Activated T-helper 17 cell treated with anti-CD3 and anti-CD28 coated beads, Interleukin-2, amount 50 U/mL, for 72 hours (primary cell): Measurements from ENCODE around the gene MLLT3. TPM values are rescaled to one million over a fixed set of nuclear protein-coding genes. Genes with fewer than 3 reads are reported as not detected.

Source experiments
- ATAC-seq: fragments of 150-1000 bp; cut with Tn5 transposase; replicated peaks from 2 replicates; pipeline ENCODE4 v1.10.0; 2021; ENCODE audit warnings: mild to moderate bottlenecking, moderate library complexity
- H3K27ac Mint-ChIP-seq: one replicate; pipeline ENCODE4 v1.8.0; 2022; ENCODE audit warnings: mixed read lengths
- H3K27me3 Mint-ChIP-seq: one replicate; pipeline ENCODE4 v1.8.0; 2022; ENCODE audit warnings: mixed read lengths
- H3K36me3 Mint-ChIP-seq: one replicate; pipeline ENCODE4 v1.8.0; 2022; ENCODE audit warnings: low read depth, mild to moderate bottlenecking, mixed read lengths
- H3K4me1 Mint-ChIP-seq: one replicate; pipeline ENCODE4 v1.8.0; 2022; ENCODE audit warnings: mixed read lengths
- H3K4me3 Mint-ChIP-seq: one replicate; pipeline ENCODE4 v1.8.0; 2022; ENCODE audit warnings: mild to moderate bottlenecking, mixed read lengths
- H3K9me3 Mint-ChIP-seq: one replicate; pipeline ENCODE4 v1.8.0; 2022; ENCODE audit warnings: mixed read lengths
- total RNA-seq, 2 donors: library from RNA; stranded (reverse); gene quantifications; one replicate each; pipeline ENCODE4 v1.2.3, GENCODE V29; 2022

Gene MLLT3
- total RNA-seq, 2 donors from 2014 or later, result 45.7 to 54.9 TPM

GRCh38 chr9:20490246-20490834 is 132.0 kb downstream of the MLLT3 start:
- no peak for ATAC-seq
- H3K36me3 Mint-ChIP-seq, result no peaks in the 10 kb centered on the region
- peaks cover 4% of the 10 kb centered on the region for H3K9me3 Mint-ChIP-seq
- peaks cover 14% of the 10 kb centered on the region for H3K4me1 Mint-ChIP-seq
- no peak overlapping the region for H3K27ac Mint-ChIP-seq
- H3K4me3 Mint-ChIP-seq, result no peak overlapping the region
- H3K27me3 Mint-ChIP-seq, result no peaks in the 10 kb centered on the region

GRCh38 chr9:20488691-20489090 is 133.6 kb downstream of the MLLT3 start:
- H3K27ac Mint-ChIP-seq, result no peak overlapping the region
- H3K36me3 Mint-ChIP-seq, result peaks cover 4% of the 10 kb centered on the region
- peaks cover 4% of the 10 kb centered on the region for H3K9me3 Mint-ChIP-seq
- H3K27me3 Mint-ChIP-seq, result no peaks in the 10 kb centered on the region
- H3K4me3 Mint-ChIP-seq, result no peak overlapping the region
- H3K4me1 Mint-ChIP-seq, result peaks cover 9% of the 10 kb centered on the region
- ATAC-seq, result no peak

GRCh38 chr9:20486552-20486951 is 135.7 kb downstream of the MLLT3 start:
- no peaks in the 10 kb centered on the region for H3K27me3 Mint-ChIP-seq
- ATAC-seq, result no peak
- H3K4me3 Mint-ChIP-seq, result no peak overlapping the region
- H3K27ac Mint-ChIP-seq, result no peak overlapping the region
- peaks cover 4% of the 10 kb centered on the region for H3K36me3 Mint-ChIP-seq
- peaks cover 11% of the 10 kb centered on the region for H3K4me1 Mint-ChIP-seq
- H3K9me3 Mint-ChIP-seq, result peaks cover 4% of the 10 kb centered on the region

- ATAC-seq, result no peak
- Mint-ChIP-seq H3K27ac (no peak overlapping the region), H3K4me3 (no peak overlapping the region), H3K27me3 (no peaks in the 10 kb centered on the region), H3K36me3 (peaks cover 4% of the 10 kb centered on the region), H3K9me3 (no peaks in the 10 kb centered on the region), H3K4me1 (peaks cover 14% of the 10 kb centered on the region)
Observed at GRCh38 chr9:20481437-20481836, 140.9 kb downstream of the MLLT3 start.

DNA sequence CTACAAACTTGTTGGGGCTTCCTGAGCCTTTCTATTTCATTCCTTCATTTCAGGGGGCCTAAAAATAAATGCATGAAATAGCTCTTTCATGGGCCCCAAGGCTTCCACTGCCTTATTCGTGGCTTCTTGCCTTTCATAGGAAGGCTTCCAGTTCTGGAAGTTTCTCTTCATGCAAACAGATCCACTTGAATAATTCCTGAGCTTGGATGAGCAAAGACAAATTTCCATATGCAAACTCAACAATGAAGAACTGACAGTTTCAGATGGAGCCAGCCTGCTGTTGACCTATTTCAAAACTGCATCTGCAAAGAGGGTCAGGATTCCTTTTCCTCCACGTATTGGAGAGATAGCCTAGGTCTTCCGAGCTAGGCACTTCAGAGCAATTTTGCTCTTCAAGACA is 142.1 kb downstream of the MLLT3 start:
- Mint-ChIP-seq H3K9me3 (no peaks in the 10 kb centered on the region), H3K4me1 (peaks cover 14% of the 10 kb centered on the region), H3K27me3 (no peaks in the 10 kb centered on the region), H3K36me3 (peaks cover 4% of the 10 kb centered on the region), H3K4me3 (no peak overlapping the region), H3K27ac (no peak overlapping the region)
- no peak for ATAC-seq

GRCh38 chr9:20479419-20480155 is 142.7 kb downstream of the MLLT3 start:
- peak; percentile 12 for ATAC-seq
- Mint-ChIP-seq H3K9me3 (no peaks in the 10 kb centered on the region), H3K4me1 (peaks cover 14% of the 10 kb centered on the region), H3K4me3 (no peak overlapping the region), H3K27ac (peak overlapping the region; percentile 1), H3K27me3 (no peaks in the 10 kb centered on the region), H3K36me3 (peaks cover 3% of the 10 kb centered on the region)

DNA sequence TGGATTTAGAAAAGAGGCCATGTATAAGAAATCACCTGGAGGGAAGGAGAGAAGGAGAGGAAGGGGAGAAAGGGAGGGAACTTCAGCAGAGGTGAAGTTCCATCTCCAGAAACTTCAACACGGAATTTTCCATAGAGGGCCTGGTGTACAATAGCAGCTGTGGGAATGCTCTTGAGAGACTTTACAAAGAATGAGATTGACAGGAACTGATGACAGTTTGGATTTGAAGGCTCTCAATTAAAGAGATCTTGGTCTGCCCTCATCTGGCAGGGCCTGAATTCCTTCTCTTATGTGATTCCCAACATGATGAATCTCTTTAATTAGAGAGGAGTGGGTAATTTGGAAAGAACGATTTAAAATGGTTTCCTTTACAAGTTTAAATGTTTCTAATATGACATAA is 143.5 kb downstream of the MLLT3 start:
- Mint-ChIP-seq H3K27ac (peak overlapping the region; percentile 1), H3K36me3 (no peaks in the 10 kb centered on the region), H3K4me3 (no peak overlapping the region), H3K27me3 (no peaks in the 10 kb centered on the region), H3K9me3 (no peaks in the 10 kb centered on the region), H3K4me1 (peaks cover 14% of the 10 kb centered on the region)
- no peak for ATAC-seq

DNA sequence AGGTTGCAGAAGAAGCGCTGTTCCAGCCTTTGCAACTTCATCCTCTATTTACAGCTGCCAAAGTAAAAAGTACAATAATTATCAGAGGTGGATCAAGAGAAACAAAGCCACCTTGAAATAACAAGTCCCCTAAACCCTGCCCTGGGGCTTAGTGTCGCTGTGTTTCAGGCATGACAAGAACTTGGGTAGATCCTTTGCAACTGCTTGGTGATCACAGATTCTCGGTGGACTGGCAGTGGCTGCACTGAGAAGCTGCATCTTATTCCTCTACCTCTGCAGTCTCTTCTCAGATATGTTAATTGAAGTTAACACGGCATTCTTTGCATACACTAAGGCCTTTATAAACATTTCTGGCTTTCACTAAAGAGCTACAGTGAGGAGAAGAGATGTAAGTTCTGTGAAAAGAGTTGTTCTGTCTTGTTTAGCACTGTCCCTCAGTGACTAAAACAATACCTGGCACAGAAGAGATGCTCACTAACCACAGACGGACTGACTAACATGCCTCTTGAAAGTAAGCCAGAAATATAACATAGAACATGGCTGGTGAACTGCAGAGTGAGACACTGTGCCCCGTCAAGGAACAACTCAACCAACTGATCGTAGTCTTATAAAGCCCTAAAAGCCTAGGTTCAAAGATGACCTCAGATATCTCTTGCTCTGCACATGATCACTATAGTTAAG is 144.2 kb downstream of the MLLT3 start:
- peaks cover 14% of the 10 kb centered on the region for H3K4me1 Mint-ChIP-seq
- no peaks in the 10 kb centered on the region for H3K9me3 Mint-ChIP-seq
- H3K27ac Mint-ChIP-seq, result peak overlapping the region; percentile 1
- peak; percentile 83 for ATAC-seq
- H3K4me3 Mint-ChIP-seq, result no peak overlapping the region
- no peaks in the 10 kb centered on the region for H3K27me3 Mint-ChIP-seq
- H3K36me3 Mint-ChIP-seq, result no peaks in the 10 kb centered on the region

- Mint-ChIP-seq H3K36me3 (no peaks in the 10 kb centered on the region), H3K9me3 (no peaks in the 10 kb centered on the region), H3K27ac (no peak overlapping the region), H3K4me3 (no peak overlapping the region), H3K4me1 (peaks cover 14% of the 10 kb centered on the region), H3K27me3 (no peaks in the 10 kb centered on the region)
- no peak for ATAC-seq
Observed at GRCh38 chr9:20476912-20477521, 145.3 kb downstream of the MLLT3 start.

DNA sequence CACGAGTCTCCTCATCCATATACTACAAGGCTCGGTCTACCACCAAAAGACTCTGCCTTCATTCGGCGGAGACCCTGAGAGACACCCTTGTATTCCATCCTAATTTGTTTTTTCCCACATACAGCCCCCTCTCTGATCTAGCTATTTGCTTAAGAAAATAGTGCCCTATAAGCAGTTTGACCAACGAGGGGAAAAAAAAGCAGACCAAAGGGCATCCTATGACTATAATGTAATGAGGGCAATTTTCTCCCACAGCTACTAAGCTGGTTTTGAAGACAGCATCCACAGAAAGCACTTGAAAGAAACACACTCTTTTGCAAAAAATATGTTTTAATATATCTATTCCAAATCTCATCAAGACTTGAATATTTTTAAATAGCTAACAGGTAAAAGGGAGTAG is 147.8 kb downstream of the MLLT3 start:
- Mint-ChIP-seq H3K9me3 (no peaks in the 10 kb centered on the region), H3K4me3 (no peak overlapping the region), H3K27me3 (no peaks in the 10 kb centered on the region), H3K4me1 (peaks cover 5% of the 10 kb centered on the region), H3K27ac (no peak overlapping the region), H3K36me3 (no peaks in the 10 kb centered on the region)
- ATAC-seq, result no peak

DNA sequence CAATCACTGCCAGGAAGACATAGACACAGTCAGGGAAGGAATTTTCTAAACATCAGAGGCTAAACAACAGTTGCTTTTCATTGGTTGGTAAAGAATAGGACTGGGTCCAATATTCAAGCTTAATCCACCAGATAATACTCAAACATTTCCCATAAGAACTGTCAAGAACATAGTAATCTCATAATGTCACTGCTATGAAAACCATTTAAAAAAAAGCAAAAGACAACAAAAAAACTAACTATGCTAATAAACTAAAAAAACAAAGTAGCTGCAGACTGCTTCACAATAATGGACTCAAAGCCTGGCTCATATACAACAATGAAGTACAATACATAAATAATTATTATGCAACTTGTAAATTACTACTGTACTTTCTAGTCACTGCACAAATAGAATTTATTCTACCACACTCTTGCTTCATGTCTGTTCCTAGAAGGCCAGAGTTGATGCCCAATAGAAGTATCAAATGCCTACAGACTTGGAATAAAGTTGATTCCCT is 148.7 kb downstream of the MLLT3 start:
- Mint-ChIP-seq H3K4me3 (no peak overlapping the region), H3K4me1 (peaks cover 9% of the 10 kb centered on the region), H3K36me3 (no peaks in the 10 kb centered on the region), H3K27ac (no peak overlapping the region), H3K27me3 (no peaks in the 10 kb centered on the region), H3K9me3 (no peaks in the 10 kb centered on the region)
- ATAC-seq, result no peak

- H3K36me3 Mint-ChIP-seq, result no peaks in the 10 kb centered on the region
- no peak for ATAC-seq
- no peak overlapping the region for H3K4me3 Mint-ChIP-seq
- H3K4me1 Mint-ChIP-seq, result peaks cover 4% of the 10 kb centered on the region
- no peaks in the 10 kb centered on the region for H3K9me3 Mint-ChIP-seq
- no peak overlapping the region for H3K27ac Mint-ChIP-seq
- no peaks in the 10 kb centered on the region for H3K27me3 Mint-ChIP-seq
Observed at GRCh38 chr9:20472342-20473045, 149.8 kb downstream of the MLLT3 start.

DNA sequence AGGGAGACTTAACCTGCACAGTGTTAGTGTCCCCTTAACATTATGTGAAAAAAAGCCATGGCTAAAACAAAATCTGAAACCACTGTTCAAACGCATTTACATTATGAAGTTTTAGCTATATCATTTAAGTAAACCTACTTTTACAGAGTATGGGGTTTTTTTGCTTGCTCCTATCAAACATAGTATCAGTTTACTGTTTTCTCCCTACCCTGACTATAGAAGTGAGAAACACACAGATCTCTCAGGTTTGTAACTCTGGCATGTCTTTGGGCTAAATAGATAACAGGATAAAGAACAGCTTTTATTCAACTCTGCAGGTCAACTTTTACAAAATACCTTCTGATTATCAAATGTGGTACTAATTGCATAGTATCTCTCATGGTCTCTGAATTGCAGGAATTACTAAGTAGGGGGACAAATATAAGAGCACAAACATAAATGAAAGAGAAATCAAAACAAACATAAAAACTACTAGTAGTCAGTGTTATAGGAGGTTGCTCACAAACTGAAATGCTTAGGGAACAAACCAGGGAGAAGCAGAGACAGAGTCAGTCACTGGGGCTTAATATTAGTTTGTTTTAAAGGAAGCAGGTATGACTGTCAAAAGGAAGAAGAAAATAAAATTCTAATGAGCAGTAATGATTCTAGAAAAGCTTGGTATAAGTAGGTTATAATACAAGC is 155.8 kb downstream of the MLLT3 start:
- Mint-ChIP-seq H3K27me3 (no peaks in the 10 kb centered on the region), H3K36me3 (no peaks in the 10 kb centered on the region), H3K27ac (peak overlapping the region; percentile 14), H3K4me3 (no peak overlapping the region), H3K9me3 (no peaks in the 10 kb centered on the region), H3K4me1 (peaks cover 23% of the 10 kb centered on the region)
- no peak for ATAC-seq

DNA sequence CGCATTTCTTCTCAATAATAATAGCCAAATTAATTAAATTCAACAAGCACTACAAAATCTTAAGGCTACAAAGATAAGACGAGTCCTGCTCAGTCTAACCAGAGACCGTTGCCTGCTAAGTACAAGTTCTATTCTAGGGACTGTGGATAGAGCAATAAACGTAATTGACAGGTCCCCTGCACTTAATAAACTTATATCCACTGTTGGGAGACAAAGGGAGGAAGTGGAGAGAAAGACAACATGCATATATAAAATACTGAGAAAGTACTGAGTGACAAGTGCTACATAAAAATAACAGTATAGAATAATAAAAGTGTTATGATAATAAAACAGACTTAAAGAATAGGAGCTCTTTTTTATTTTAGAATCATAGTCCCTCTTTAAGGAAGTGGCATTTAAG is 158.1 kb downstream of the MLLT3 start:
- Mint-ChIP-seq H3K9me3 (no peaks in the 10 kb centered on the region), H3K4me1 (peaks cover 27% of the 10 kb centered on the region), H3K27me3 (no peaks in the 10 kb centered on the region), H3K4me3 (no peak overlapping the region), H3K36me3 (no peaks in the 10 kb centered on the region), H3K27ac (no peak overlapping the region)
- ATAC-seq, result no peak
